GM19372 (cell line): ENCODE measurements around the gene PIGX.

Experiments
- ATAC-seq: cut with Tn5 transposase; IDR thresholded peaks from one replicate; pipeline ENCODE4 v1.9.1; 2021; ENCODE audit warnings: mild to moderate bottlenecking, low read depth, moderate library complexity; ENCODE audit not compliant: unreplicated experiment

Gene PIGX

GRCh38 chr3:196711838-196712513, at the start of gene PIGX, which contains the start of gene CEP19:
PIGX (plus strand) TSS chr3:196712377.
CEP19 (minus strand) TSS chr3:196712250; CDS start chr3:196708657, 3,593 bp downstream.
- peak; percentile 66 for ATAC-seq

DNA sequence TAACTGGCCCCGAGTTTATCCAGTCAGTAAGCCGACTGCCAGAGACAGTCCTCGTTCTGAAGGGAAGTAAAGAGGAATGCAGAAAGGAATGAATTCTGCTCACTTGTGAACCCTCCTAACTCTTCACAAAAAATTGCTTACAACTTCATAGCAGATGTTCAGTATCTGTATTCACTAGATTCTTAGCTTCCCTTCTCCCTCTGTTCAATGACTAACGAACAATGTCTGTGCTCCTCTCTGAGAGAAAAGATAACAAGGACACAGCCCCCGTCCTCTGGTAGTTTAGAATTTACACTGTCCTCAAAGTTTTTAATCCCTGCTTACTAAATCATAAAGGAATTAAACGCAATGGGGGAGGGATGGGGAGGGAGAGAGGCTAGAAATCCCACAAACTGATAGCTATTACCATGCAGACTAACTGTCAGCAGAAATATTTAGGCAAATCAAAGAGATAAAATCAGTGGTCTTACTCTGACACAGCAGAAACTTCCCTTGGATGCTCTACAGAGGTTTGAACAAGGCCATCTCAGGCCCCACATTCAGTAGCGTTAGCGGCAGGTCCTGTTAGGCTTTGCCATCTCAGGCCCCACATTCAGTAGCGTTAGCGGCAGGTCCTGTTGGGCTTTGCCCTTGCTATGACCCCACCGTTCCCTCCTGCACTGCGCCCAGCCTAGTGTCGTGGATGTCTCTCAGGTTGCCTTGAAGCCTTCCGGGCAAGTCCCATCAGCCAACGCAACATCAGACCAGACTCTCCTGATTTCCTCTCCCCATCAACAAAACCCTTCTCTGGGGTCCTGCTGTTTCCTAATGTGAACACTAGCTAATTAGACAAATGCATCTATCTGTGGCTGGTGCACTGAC, 49.2 kb upstream of the PIGX start:
- ATAC-seq, result no peak

DNA sequence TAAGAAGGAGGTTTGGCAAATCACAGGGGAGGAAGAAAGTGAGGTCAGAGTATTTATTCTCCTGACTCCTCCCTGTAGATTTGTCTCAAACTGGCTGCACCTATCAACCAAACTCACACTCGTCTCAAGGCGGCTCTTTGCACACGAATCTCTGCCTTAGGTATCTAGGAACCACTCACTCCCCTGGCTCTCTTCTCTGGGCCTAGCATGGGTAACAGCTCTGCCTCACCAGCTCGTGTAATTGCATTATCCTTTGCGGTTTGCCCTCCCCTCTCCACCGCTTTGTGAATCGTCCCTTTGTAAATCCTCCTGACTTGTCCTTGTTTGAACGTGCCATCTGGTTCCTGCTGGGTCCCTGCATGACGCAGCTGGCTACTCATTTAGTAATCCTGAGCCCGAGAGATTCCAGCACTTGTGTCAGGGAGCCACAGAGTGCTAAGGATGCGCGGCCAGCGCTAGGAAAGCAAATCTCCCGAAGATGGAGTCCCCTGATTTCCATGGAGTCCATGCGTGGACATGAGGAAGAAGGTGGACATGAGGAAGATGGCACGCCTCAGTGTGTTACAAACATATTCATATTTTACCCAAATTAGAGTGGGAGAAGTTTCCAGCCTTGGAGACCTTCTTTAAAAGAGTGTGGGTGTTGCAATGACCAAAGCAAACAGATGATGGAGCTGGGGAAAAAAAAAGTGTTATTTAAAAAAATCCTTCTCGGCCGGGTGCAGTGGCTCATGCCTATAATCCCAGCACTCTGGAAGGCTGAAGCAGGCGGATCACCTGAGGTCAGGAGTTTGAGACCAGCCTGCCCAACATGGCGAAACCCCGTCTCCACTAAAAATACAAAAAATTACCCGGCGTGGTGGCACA, 45.9 kb upstream of the PIGX start:
- ATAC-seq, result no peak

GRCh38 chr3:196667056-196667825, 44.9 kb upstream of the PIGX start:
- ATAC-seq, result no peak

- ATAC-seq, result no peak
Observed at GRCh38 chr3:196670339-196670738, 41.8 kb upstream of the PIGX start.

DNA sequence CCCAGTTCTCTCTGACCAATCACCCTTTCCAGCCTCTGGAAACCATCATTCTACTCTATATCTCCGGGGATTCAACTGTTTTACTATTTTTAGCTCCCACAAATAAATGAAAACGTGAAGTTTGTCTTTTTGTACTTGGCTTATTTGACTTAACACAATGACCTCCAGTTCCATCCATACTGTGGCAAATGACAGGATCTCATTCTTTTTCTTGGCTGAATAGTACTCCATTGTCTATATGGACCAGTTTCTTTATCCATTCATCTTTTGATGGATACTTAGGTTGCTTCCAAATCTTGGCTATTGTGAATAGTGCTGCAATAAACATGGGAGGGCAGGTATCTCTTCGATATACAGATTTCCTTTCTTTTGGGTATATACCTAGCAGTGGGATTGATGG, 38.5 kb upstream of the PIGX start:
- ATAC-seq, result no peak

GRCh38 chr3:196677353-196677752, 34.8 kb upstream of the PIGX start:
- no peak for ATAC-seq

DNA sequence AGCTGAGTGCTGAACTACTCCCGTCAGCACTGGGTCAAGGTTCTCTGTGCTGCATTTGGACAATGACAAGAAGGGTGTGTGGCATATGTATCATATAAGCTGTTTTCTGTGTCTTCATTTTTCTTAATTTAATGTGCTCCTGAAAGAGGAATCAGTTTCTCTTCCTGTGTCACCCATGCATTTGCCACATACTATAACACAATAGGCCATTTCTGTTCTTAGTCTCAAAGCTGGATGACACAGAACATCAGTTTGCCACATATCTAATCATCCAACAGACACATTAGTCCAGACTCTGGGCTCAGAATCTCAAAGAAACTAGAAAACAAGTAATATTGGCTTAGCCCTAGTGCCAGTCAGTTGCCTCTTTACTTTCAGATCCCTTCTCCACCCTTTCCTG, 34.2 kb upstream of the PIGX start:
- no peak for ATAC-seq

DNA sequence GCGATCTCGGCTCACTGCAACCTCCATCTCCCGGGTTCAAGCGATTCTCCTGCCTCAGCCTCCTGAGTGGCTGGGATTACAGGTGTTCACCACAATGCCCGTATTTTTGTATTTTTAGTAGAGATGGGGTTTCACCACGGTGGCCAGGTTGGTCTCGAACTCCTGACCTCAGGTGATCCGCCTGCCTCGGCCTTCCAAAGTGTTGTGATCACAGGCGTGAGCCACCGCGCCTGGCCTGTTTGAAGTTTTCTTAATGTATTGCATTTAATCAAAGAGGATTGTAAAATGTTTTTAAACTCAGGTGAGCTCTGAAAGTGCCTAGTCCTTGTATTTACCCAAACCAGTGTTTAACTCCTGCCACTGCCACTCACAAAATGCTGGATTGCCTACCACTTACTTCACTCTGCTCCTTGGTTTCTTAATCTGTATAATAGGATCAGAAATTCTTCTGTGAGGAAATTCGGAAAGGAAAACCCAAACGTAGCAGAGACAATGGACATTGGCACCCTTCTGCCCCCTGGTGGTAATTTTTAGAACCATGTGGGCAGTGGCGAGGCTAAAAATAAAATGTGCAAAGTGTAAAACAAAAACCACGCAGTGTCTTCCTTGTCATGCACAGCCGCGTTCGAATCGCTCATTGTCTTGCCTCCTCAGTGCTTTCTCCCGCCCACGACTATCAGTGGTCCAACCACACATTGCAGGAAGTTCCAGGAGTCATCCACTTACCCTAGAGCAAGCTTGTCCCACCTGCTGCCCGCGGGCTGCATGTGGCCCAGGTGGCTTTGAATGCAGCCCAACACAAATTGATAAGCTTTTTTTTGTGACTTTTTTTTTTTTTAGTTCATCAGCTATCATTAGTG, 27.4 kb upstream of the PIGX start:
- peak; percentile 90 for ATAC-seq

DNA sequence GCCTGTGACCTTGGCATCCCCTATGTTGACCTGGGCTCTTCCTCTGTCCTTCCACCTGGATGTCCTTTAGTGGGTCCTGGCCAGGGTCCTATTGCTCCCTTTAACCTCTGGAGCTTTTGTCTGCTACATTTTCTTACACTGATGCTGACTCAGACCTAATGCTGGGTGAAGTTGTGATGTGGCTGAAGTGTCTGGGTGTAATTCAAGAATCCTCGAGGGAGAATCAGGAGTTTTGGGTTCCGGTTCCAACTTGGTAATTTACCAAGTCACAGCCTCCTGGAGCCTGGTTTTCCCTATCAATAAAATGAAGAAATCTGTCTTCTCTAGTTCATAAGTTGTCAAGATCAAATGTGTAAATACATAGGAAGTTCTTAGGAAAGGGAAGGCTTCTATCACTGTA, 25.7 kb upstream of the PIGX start:
- ATAC-seq, result no peak

- ATAC-seq, result no peak
Observed at GRCh38 chr3:196688349-196688748, 23.8 kb upstream of the PIGX start.

GRCh38 chr3:196689941-196690660, 22.1 kb upstream of the PIGX start:
- no peak for ATAC-seq

- ATAC-seq, result no peak
Observed at GRCh38 chr3:196691386-196691785, 20.8 kb upstream of the PIGX start.

- ATAC-seq, result no peak
Observed at GRCh38 chr3:196694202-196694638, 18.0 kb upstream of the PIGX start.

DNA sequence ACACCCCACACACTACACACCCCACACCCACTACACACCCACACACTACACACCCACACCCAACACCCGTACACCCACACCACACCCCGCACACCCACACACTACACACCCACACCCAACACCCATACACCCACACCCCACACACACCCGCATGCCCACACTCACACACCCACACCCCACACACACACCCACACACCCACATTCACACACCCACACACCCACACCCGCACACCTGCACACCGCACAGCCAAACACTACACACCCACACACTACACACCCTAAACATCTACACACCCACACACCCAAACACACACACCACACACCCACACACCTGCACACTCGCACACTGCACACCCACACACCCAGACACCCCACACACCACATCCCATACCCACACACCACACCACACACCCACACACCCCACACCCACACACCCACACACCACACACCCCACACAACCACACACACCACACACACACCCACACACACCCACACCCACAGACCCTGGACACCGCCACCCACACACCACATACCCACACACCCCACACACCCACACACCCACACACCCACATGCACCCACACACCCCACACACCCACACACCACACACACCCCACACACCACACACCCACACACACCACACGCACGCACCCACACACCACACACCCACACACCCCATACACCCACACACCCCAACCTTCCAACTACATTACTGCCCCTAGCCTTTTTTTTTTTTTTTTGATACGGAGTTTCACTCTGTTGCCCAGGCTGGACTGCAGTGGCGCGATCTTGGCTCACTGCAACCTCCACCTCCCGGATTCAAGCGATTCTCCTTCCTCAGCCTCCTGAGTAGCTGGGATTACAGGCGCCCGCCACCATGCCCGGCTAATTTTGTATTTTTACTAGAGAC, 17.0 kb upstream of the PIGX start:
- no peak for ATAC-seq

- ATAC-seq, result no peak
Observed at GRCh38 chr3:196695849-196696226, 16.3 kb upstream of the PIGX start.

DNA sequence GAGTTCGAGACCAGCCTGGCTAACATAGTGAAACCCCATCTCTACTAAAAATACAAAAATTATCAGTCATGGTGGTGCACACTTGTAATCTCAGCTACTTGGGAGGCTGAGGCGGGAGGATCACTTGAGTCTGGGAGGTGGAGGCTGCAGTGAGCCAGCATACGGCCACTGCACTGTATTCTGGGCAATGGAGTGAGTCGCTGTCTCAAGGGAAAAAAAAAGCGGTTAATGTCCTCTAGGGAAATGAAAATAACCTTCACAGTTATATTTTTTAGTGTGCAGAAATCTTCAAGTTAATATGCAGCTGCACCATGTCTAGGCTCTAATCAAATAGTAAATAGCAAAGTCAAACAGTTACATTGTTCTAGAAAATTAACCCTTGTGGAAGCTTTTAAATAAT, 14.9 kb upstream of the PIGX start:
- ATAC-seq, result no peak

GRCh38 chr3:196699749-196700148, 12.4 kb upstream of the PIGX start:
- no peak for ATAC-seq
